HepG2 (cell line): ENCODE measurements around the gene SAXO2. TPM values are rescaled to one million over a fixed set of nuclear protein-coding genes. Genes with fewer than 3 reads are reported as not detected.
A peak's percentile ranks its signal among the peaks of the same experiment; 100 is the strongest.

Source experiments
- ARID2 ChIP-seq: sonication (generic); formaldehyde crosslinking; IDR thresholded peaks from 2 replicates; pipeline ENCODE4 v1.8.1; 2022; ENCODE audit warnings: mild to moderate bottlenecking, missing genetic modification reagents, borderline replicate concordance
- BHLHE40 ChIP-seq: IDR thresholded peaks from 2 replicates; pipeline ENCODE4 v1.6.1; 2011; ENCODE audit warnings: low read length, improper control_type of control experiment
- FIP1L1 ChIP-seq: fragments of 200-400 bp; formaldehyde crosslinking; IDR thresholded peaks from 2 replicates; pipeline ENCODE4 v1.6.1; 2018; ENCODE audit warnings: low read depth, mild to moderate bottlenecking, low read length, moderate library complexity, borderline replicate concordance; ENCODE audit not compliant: insufficient read depth
- HMGA1 ChIP-seq: sonication (generic); formaldehyde crosslinking; conservative IDR thresholded peaks from 2 replicates; pipeline ENCODE4 v1.4.0; 2020; ENCODE audit warnings: missing genetic modification reagents
- MAFK ChIP-seq, 2 experiments: IDR thresholded peaks in 1 of 2; conservative IDR thresholded peaks in 1 of 2; 2 replicates each; pipeline ENCODE4 v1.6.1; 2011; ENCODE audit warnings: improper control_type of control experiment in 2 of 2, low read length in 2 of 2
- MBNL3 ChIP-seq: fragments of 250-450 bp; sonication (Bioruptor Pico); conservative IDR thresholded peaks from 2 replicates; pipeline ENCODE4 v1.8.0; 2022; ENCODE audit warnings: mild to moderate bottlenecking, inconsistent platforms
- SPEN ChIP-seq: sonication (generic); formaldehyde crosslinking; IDR thresholded peaks from 2 replicates; pipeline ENCODE4 v1.5.1; 2020; ENCODE audit warnings: low read depth, mild to moderate bottlenecking, missing genetic modification reagents
- ZBTB8A ChIP-seq: sonication (generic); formaldehyde crosslinking; IDR thresholded peaks from 2 replicates; pipeline ENCODE4 v1.4.0; 2020; ENCODE audit warnings: mild to moderate bottlenecking, low read depth, missing genetic modification reagents, borderline replicate concordance
- ZFP1 ChIP-seq: IDR thresholded peaks from 2 replicates; pipeline ENCODE4 v1.6.1; 2016
- ZNF251 ChIP-seq: sonication (generic); formaldehyde crosslinking; IDR thresholded peaks from 2 replicates; pipeline ENCODE4 v1.9.0; 2021; ENCODE audit warnings: mild to moderate bottlenecking, missing genetic modification reagents
- ZNF414 ChIP-seq: sonication (generic); formaldehyde crosslinking; IDR thresholded peaks from 2 replicates; pipeline ENCODE4 v1.5.0; 2020; ENCODE audit warnings: missing genetic modification reagents
- ZNF556 ChIP-seq: sonication (generic); formaldehyde crosslinking; IDR thresholded peaks from 2 replicates; pipeline ENCODE4 v1.4.0; 2020; ENCODE audit warnings: mild to moderate bottlenecking, missing genetic modification reagents, borderline replicate concordance
- ZNF609 ChIP-seq: sonication (generic); formaldehyde crosslinking; IDR thresholded peaks from 2 replicates; pipeline ENCODE4 v1.4.0; 2020; ENCODE audit warnings: mild to moderate bottlenecking, missing genetic modification reagents, borderline replicate concordance
- polyA plus RNA-seq, 8 experiments: library from polyadenylated mRNA; depleted of rRNA in 3 of 8; stranded (reverse) in 7 of 8; unstranded in 1 of 8; fragments of >200 nt; fragmentation: Illumina TruSeq in 4 of 8; extraction: Trizol in 4 of 8; gene quantifications; 2 replicates each; pipeline versions ENCODE4 v1.2.1 to v1.2.3, GENCODE V29; 2011 to 2016; ENCODE audit warnings: low read depth in 4 of 8, missing spikeins in 1 of 8, mixed read lengths in 1 of 8; ENCODE audit not compliant: insufficient read depth in 1 of 8
- total RNA-seq, 5 experiments: library from RNA; depleted of rRNA; stranded (reverse); fragments of >200 nt; fragmentation: Illumina TruSeq; extraction: Trizol; gene quantifications; 2 replicates each; pipeline ENCODE4 v1.2.3, GENCODE V29; 2016; ENCODE audit warnings: low read depth in 1 of 5
- TF ChIP-seq, protein P1 (sequence below): sonication (generic); formaldehyde crosslinking; IDR thresholded peaks from 2 replicates; pipeline ENCODE4 v1.8.0; 2022; ENCODE audit warnings: mild to moderate bottlenecking, missing genetic modification reagents
- TF ChIP-seq, protein P2 (sequence below): sonication (generic); formaldehyde crosslinking; IDR thresholded peaks from 2 replicates; pipeline ENCODE4 v1.5.1; 2020; ENCODE audit warnings: mild to moderate bottlenecking, missing genetic modification reagents
- TF ChIP-seq, protein P3 (sequence below): sonication (generic); formaldehyde crosslinking; IDR thresholded peaks from 2 replicates; pipeline ENCODE4 v1.5.0; 2020; ENCODE audit warnings: missing genetic modification reagents, mild to moderate bottlenecking, borderline replicate concordance

The SAXO2 gene
- total and polyA plus RNA-seq, 2 of the 13 experiments (the other 11 are each of a cell fraction or from before 2014, with no cell fraction given), result 0.01 to 1.5 TPM

DNA sequence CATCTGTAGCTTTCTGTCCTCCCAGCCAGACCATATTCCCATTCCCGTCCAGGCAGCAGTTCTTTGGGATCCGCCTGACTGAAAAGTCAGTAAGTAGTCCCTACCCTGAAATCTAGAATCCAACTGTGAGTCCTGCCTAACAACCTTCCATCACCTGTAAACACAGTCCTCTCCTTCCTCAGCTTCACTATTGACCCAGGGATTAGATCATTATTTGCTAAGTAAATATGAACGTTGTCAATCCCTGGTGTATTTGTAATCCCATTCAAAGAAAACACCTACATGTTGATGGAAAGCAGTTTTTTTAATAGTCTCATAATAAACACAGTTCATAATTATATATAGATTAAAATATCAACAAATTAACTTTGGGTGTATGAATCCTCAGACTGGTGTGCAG lies 732 bp downstream of the SAXO2 start (continued):
- TF ChIP-seq, protein P1, sequence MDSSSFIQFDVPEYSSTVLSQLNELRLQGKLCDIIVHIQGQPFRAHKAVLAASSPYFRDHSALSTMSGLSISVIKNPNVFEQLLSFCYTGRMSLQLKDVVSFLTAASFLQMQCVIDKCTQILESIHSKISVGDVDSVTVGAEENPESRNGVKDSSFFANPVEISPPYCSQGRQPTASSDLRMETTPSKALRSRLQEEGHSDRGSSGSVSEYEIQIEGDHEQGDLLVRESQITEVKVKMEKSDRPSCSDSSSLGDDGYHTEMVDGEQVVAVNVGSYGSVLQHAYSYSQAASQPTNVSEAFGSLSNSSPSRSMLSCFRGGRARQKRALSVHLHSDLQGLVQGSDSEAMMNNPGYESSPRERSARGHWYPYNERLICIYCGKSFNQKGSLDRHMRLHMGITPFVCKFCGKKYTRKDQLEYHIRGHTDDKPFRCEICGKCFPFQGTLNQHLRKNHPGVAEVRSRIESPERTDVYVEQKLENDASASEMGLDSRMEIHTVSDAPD, result no peak
- TF ChIP-seq, protein P2, sequence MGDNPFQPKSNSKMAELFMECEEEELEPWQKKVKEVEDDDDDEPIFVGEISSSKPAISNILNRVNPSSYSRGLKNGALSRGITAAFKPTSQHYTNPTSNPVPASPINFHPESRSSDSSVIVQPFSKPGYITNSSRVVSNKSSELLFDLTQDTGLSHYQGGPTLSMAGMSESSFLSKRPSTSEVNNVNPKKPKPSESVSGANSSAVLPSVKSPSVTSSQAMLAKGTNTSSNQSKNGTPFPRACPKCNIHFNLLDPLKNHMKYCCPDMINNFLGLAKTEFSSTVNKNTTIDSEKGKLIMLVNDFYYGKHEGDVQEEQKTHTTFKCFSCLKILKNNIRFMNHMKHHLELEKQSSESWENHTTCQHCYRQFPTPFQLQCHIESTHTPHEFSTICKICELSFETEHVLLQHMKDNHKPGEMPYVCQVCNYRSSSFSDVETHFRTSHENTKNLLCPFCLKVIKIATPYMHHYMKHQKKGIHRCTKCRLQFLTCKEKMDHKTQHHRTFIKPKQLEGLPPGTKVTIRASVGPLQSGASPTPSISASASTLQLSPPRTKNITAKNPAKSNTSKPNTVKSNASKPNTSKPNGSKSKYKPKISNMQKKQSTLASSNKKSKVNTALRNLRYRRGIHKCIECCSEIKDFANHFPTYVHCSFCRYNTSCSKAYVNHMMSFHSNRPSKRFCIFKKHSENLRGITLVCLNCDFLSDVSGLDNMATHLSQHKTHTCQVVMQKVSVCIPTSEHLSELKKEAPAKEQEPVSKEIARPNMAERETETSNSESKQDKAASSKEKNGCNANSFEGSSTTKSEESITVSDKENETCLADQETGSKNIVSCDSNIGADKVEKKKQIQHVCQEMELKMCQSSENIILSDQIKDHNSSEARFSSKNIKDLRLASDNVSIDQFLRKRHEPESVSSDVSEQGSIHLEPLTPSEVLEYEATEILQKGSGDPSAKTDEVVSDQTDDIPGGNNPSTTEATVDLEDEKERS (CRISPR knock-in tag), result no peak
- TF ChIP-seq SPEN (CRISPR knock-in tag) (no peak), ZNF556 (CRISPR knock-in tag) (no peak), MBNL3 (CRISPR knock-in tag) (no peak), ZFP1 (CRISPR knock-in tag) (no peak), ZNF609 (CRISPR knock-in tag) (peak; percentile 97), ZBTB8A (CRISPR knock-in tag) (no peak), BHLHE40 (no peak), FIP1L1 (no peak), ZNF251 (CRISPR knock-in tag) (no peak), HMGA1 (CRISPR knock-in tag) (no peak), ZNF414 (CRISPR knock-in tag) (no peak; the same call in 1 of the 2 replicates), MAFK (conservative IDR thresholded peaks at IDR 0.05 in 1 of 2, IDR thresholded peaks at IDR 0.05 in 1 of 2; ENCODE audit: low read length in 2 of 2) (no peak), ARID2 (CRISPR knock-in tag) (no peak)
- TF ChIP-seq, protein P3, sequence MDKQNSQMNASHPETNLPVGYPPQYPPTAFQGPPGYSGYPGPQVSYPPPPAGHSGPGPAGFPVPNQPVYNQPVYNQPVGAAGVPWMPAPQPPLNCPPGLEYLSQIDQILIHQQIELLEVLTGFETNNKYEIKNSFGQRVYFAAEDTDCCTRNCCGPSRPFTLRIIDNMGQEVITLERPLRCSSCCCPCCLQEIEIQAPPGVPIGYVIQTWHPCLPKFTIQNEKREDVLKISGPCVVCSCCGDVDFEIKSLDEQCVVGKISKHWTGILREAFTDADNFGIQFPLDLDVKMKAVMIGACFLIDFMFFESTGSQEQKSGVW, result no peak
